ENCODE measurements around the gene IAPP.
"Not testable (repeated sequence)": the region's sequence is repeated elsewhere in the genome, so short reads cannot be mapped to it uniquely, and the experiment has no call there.

IAPP gene

GRCh38 chr12:21372602-21373001 lies at the start of gene IAPP:
TSS of gene IAPP (plus strand) at chr12:21372902. CDS start at chr12:21373352, 450 bp downstream.
- DNase-seq (ENCODE audit: extremely low read depth in 1 of 2, low read depth in 1 of 2): no peak

- no peak for DNase-seq (ENCODE audit: extremely low read depth in 1 of 2, low read depth in 1 of 2)
Measured at GRCh38 chr12:21323736-21324135, 49.0 kb upstream of the IAPP start.

- DNase-seq (ENCODE audit: extremely low read depth in 1 of 2, low read depth in 1 of 2): no peak
Measured at GRCh38 chr12:21324551-21324950, 48.2 kb upstream of the IAPP start.

- DNase-seq (ENCODE audit: extremely low read depth in 1 of 2, low read depth in 1 of 2): no peak
Measured at GRCh38 chr12:21328578-21328977, 44.1 kb upstream of the IAPP start.

- no peak for DNase-seq (ENCODE audit: extremely low read depth in 1 of 2, low read depth in 1 of 2)
Measured at GRCh38 chr12:21330682-21331253, 41.9 kb upstream of the IAPP start.

GRCh38 chr12:21334771-21335325 lies 37.9 kb upstream of the IAPP start, which contains the start of gene SLCO1A2:
TSS of gene SLCO1A2 (minus strand) at chr12:21334917. CDS start at chr12:21334647, 270 bp downstream.
- DNase-seq (ENCODE audit: extremely low read depth in 1 of 2, low read depth in 1 of 2): no peak

GRCh38 chr12:21336656-21337055 lies 36.0 kb upstream of the IAPP start:
- no peak for DNase-seq (ENCODE audit: extremely low read depth in 1 of 2, low read depth in 1 of 2)

- DNase-seq (ENCODE audit: extremely low read depth in 1 of 2, low read depth in 1 of 2): no peak
Measured at GRCh38 chr12:21337453-21337852, 35.2 kb upstream of the IAPP start.

- DNase-seq (ENCODE audit: extremely low read depth in 1 of 2, low read depth in 1 of 2): no peak
Measured at GRCh38 chr12:21337959-21338744, 34.5 kb upstream of the IAPP start.

GRCh38 chr12:21339921-21340320 lies 32.8 kb upstream of the IAPP start:
- no peak for DNase-seq (ENCODE audit: extremely low read depth in 1 of 2, low read depth in 1 of 2)

- DNase-seq (ENCODE audit: extremely low read depth in 1 of 2, low read depth in 1 of 2): no peak
Measured at GRCh38 chr12:21340403-21340802, 32.3 kb upstream of the IAPP start.

- DNase-seq (ENCODE audit: extremely low read depth in 1 of 2, low read depth in 1 of 2): no peak
Measured at GRCh38 chr12:21341769-21342168, 30.9 kb upstream of the IAPP start.

- no peak for DNase-seq (ENCODE audit: extremely low read depth in 1 of 2, low read depth in 1 of 2)
Measured at GRCh38 chr12:21343636-21344035, 29.1 kb upstream of the IAPP start.

- no peak for DNase-seq (ENCODE audit: extremely low read depth in 1 of 2, low read depth in 1 of 2)
Measured at GRCh38 chr12:21346542-21347205, 26.0 kb upstream of the IAPP start.

GRCh38 chr12:21350975-21351374 lies 21.7 kb upstream of the IAPP start:
- DNase-seq (ENCODE audit: extremely low read depth in 1 of 2, low read depth in 1 of 2): no peak

GRCh38 chr12:21353487-21353886 lies 19.2 kb upstream of the IAPP start:
- no peak for DNase-seq (ENCODE audit: extremely low read depth in 1 of 2, low read depth in 1 of 2)

- no peak for DNase-seq (ENCODE audit: extremely low read depth in 1 of 2, low read depth in 1 of 2)
Measured at GRCh38 chr12:21353948-21354347, 18.8 kb upstream of the IAPP start.

GRCh38 chr12:21354641-21355040 lies 18.1 kb upstream of the IAPP start:
- no peak for DNase-seq (ENCODE audit: extremely low read depth in 1 of 2, low read depth in 1 of 2)

- DNase-seq (ENCODE audit: extremely low read depth in 1 of 2, low read depth in 1 of 2): not testable (repeated sequence)
Measured at GRCh38 chr12:21360632-21361031, 12.1 kb upstream of the IAPP start.

GRCh38 chr12:21369141-21369980 lies 3.3 kb upstream of the IAPP start:
- DNase-seq (ENCODE audit: extremely low read depth in 1 of 2, low read depth in 1 of 2): no peak

All from stimulated activated CD8-positive, alpha-beta memory T cell treated with anti-CD3 and anti-CD28 coated beads, Interleukin-7, amount 100 ng/mL, for 48 hours (primary cell).